ENCODE measurements around the gene MBD3. TPM values are rescaled to one million over a fixed set of nuclear protein-coding genes. Genes with fewer than 3 reads are reported as not detected.

The MBD3 gene
- total and polyA plus RNA-seq, 5 donors: 45.8 to 96.2 (median 62.9) TPM

- ATAC-seq (no peak), DNase-seq (peak in 1 of 3 donors; percentile 33)
- no peak overlapping the region for H3K27ac ChIP-seq (ENCODE audit: low read length)
- no peak overlapping the region for H3K4me3 ChIP-seq (ENCODE audit: low read length)
- H3K4me1 ChIP-seq (ENCODE audit: control insufficient read depth, insufficient read depth, low read length): no peaks in the 10 kb centered on the region
- no peaks in the 10 kb centered on the region for H3K27me3 ChIP-seq (ENCODE audit: control insufficient read depth, insufficient read depth)
- WGBS: 59% methylated on average over 17 of the region's 17 CpGs
- no peaks in the 10 kb centered on the region for H3K9me3 ChIP-seq (ENCODE audit: control insufficient read depth, low read length)
- intact Hi-C loops (cut with DNase I): no loop called here
These were observed 67.7 kb downstream of the MBD3 start for GRCh38 chr19:1524972-1525325.

- Histone ChIP-seq H3K4me1 (ENCODE audit: control insufficient read depth, insufficient read depth, low read length) (no peaks in the 10 kb centered on the region), H3K27me3 (ENCODE audit: control insufficient read depth, insufficient read depth) (no peaks in the 10 kb centered on the region), H3K4me3 (ENCODE audit: low read length) (peak overlapping the region; percentile 8), H3K27ac (ENCODE audit: low read length) (no peak overlapping the region), H3K9me3 (ENCODE audit: control insufficient read depth, low read length) (no peaks in the 10 kb centered on the region)
- ATAC-seq (no peak), DNase-seq (peak in 1 of 3 donors; percentile 25)
- 11% methylated on average over 49 of the region's 49 CpGs for WGBS
- intact Hi-C loops (cut with DNase I): no loop called here
These were observed 68.2 kb downstream of the MBD3 start for GRCh38 chr19:1524287-1524971.

Other genes with a start within 250 kb of the MBD3 start
- gene NDUFS7, start 209.0 kb downstream of the MBD3 start, total RNA-seq: 100 to 1,000 TPM; 209 to 294 (median 259) TPM
- 437 TPM for gene NDUFS7, start 209.0 kb downstream of the MBD3 start, polyA plus RNA-seq
- 10 to 100 TPM; 49.2 to 76.2 (median 66.4) TPM for gene GAMT, start 191.3 kb downstream of the MBD3 start, total RNA-seq
- 124 TPM for gene GAMT, start 191.3 kb downstream of the MBD3 start, polyA plus RNA-seq
- 10 to 100 TPM; 78.7 to 92.1 (median 85.0) TPM for gene DAZAP1, start 185.3 kb downstream of the MBD3 start, total RNA-seq
- gene DAZAP1, start 185.3 kb downstream of the MBD3 start, polyA plus RNA-seq: 65.3 TPM
- gene RPS15, start 154.5 kb downstream of the MBD3 start, total RNA-seq: 100 to 1,000 TPM; 635 to 772 (median 696) TPM
- gene RPS15, start 154.5 kb downstream of the MBD3 start, polyA plus RNA-seq: 1,857 TPM
- gene APC2, start 142.7 kb downstream of the MBD3 start, total RNA-seq: under 1 TPM; 0.45 to 0.88 (median 0.68) TPM
- gene APC2, start 142.7 kb downstream of the MBD3 start, polyA plus RNA-seq: 0.61 TPM
- 10 to 100 TPM; 14.4 to 19.2 (median 18.1) TPM for gene C19orf25, start 113.7 kb downstream of the MBD3 start, total RNA-seq
- gene C19orf25, start 113.7 kb downstream of the MBD3 start, polyA plus RNA-seq: 23.6 TPM
- gene PCSK4, start 102.5 kb downstream of the MBD3 start, total RNA-seq: 1 to 10 TPM in 3 of 4 donors, under 1 TPM in 1; 0.33 to 2.4 (median 1.4) TPM
- gene PCSK4, start 102.5 kb downstream of the MBD3 start, polyA plus RNA-seq: 1.7 TPM
- gene REEP6, start 101.7 kb downstream of the MBD3 start, total RNA-seq: 1 to 10 TPM; 1.1 to 1.8 (median 1.4) TPM
- 7.5 TPM for gene REEP6, start 101.7 kb downstream of the MBD3 start, polyA plus RNA-seq
- 10 to 100 TPM; 13.6 to 23.7 (median 19.7) TPM for gene ADAMTSL5, start 79.8 kb downstream of the MBD3 start, total RNA-seq
- 10.9 TPM for gene ADAMTSL5, start 79.8 kb downstream of the MBD3 start, polyA plus RNA-seq
- not detected for gene PLK5, start 68.8 kb downstream of the MBD3 start, total RNA-seq
- gene PLK5, start 68.8 kb downstream of the MBD3 start, polyA plus RNA-seq: 0.11 TPM
- 10 to 100 TPM in 3 of 4 donors, 1 to 10 TPM in 1; 9.5 to 12.4 (median 11.7) TPM for gene MEX3D, start 24.5 kb downstream of the MBD3 start, total RNA-seq
- 4.4 TPM for gene MEX3D, start 24.5 kb downstream of the MBD3 start, polyA plus RNA-seq
- gene UQCR11, start 12.6 kb upstream of the MBD3 start, total RNA-seq: 100 to 1,000 TPM; 639 to 958 (median 854) TPM
- gene UQCR11, start 12.6 kb upstream of the MBD3 start, polyA plus RNA-seq: 472 TPM
- 10 to 100 TPM; 20.1 to 23.6 (median 22.4) TPM for gene TCF3, start 59.8 kb upstream of the MBD3 start, total RNA-seq
- gene TCF3, start 59.8 kb upstream of the MBD3 start, polyA plus RNA-seq: 15.3 TPM
- not detected for gene ONECUT3, start 160.6 kb upstream of the MBD3 start, total RNA-seq
- not detected for gene ONECUT3, start 160.6 kb upstream of the MBD3 start, polyA plus RNA-seq
- 1 to 10 TPM in 3 of 4 donors, under 1 TPM in 1; 0.53 to 1.9 (median 1.5) TPM for gene ATP8B3, start 219.4 kb upstream of the MBD3 start, total RNA-seq
- 0.97 TPM for gene ATP8B3, start 219.4 kb upstream of the MBD3 start, polyA plus RNA-seq

Data from right cardiac atrium (tissue), 5 donors.